Stomach (tissue), 9 donors: Measurements from ENCODE around the gene HAUS8. TPM values are rescaled to one million over a fixed set of nuclear protein-coding genes. Genes with fewer than 3 reads are reported as not detected.

Source experiments
- DNase-seq, 2 donors: peaks; one replicate each; pipeline versions ENCODE4 v3.0.0 to v3.0.0-alpha.2; 2013 to 2019
- H3K27ac ChIP-seq, 5 donors: fragments of 200-600 bp in 4 of 5; sonication (generic) in 4 of 5; one replicate each; pipeline ENCODE4 v1.5.1; 2013 to 2019; ENCODE audit warnings: mild to moderate bottlenecking in 1 of 5, moderate library complexity in 1 of 5
- H3K27me3 ChIP-seq, 3 donors: fragments of 200-600 bp; sonication (generic); one replicate each; pipeline ENCODE4 v1.5.1; 2017 to 2019; ENCODE audit warnings: mixed run types in 1 of 3
- H3K36me3 ChIP-seq, 4 donors: fragments of 200-600 bp; sonication (generic); 1 replicate in 3 of 4; 2 replicates in 1 of 4; pipeline ENCODE4 v1.5.1; 2016 to 2019
- H3K4me1 ChIP-seq, 4 donors: fragments of 200-600 bp; sonication (generic); one replicate each; pipeline ENCODE4 v1.5.1; 2016 to 2019
- H3K4me3 ChIP-seq, 4 donors: fragments of 200-600 bp; sonication (generic) in 3 of 4; one replicate each; pipeline ENCODE4 v1.5.1; 2016 to 2019; ENCODE audit warnings: mild to moderate bottlenecking in 1 of 4
- H3K9me3 ChIP-seq, 4 donors: fragments of 200-600 bp; sonication (generic); one replicate each; pipeline ENCODE4 v1.5.1; 2016 to 2019
- EP300 ChIP-seq: sonication (generic); formaldehyde crosslinking; IDR thresholded peaks from one replicate; pipeline ENCODE4 v1.6.1; 2017; ENCODE audit warnings: antibody characterized with exemption
- POLR2A ChIP-seq, 4 donors: fragments of 450-650 bp; IDR thresholded peaks; one replicate each; pipeline ENCODE4 v1.6.1; 2016; ENCODE audit warnings: antibody characterized with exemption in 4 of 4, control low read depth in 2 of 4, mild to moderate bottlenecking in 1 of 4, moderate library complexity in 1 of 4
- POLR2AphosphoS5 ChIP-seq, 3 donors: sonication (generic); formaldehyde crosslinking; IDR thresholded peaks; one replicate each; pipeline ENCODE4 v1.6.1; 2016; ENCODE audit warnings: antibody characterized with exemption in 3 of 3
- WGBS, 5 donors: extraction: QIAGEN DNeasy Blood & Tissue Kit in 3 of 5; methylation state at CpG; one replicate each; pipeline versions ENCODE4 v1.1.5 to v1.1.7; 2013 to 2018; 5-methylcytosine and 5-hydroxymethylcytosine counted together
- intact Hi-C: fragments of 100-400 bp; cut with DNase I; formaldehyde crosslinking; loops from one replicate; pipeline ENCODE4 v1.15.1; 2023; ENCODE audit warnings: low total_unique reads
- polyA plus RNA-seq, 3 donors: library from polyadenylated mRNA; stranded (reverse); fragments of 200-250 nt; gene quantifications; one replicate each; pipeline ENCODE4 v1.2.3, GENCODE V29; 2013
- total RNA-seq, 5 donors: library from RNA; depleted of rRNA; stranded (reverse); fragments of >200 nt; gene quantifications; one replicate each; pipeline versions ENCODE4 v1.1.0 to v1.2.3, GENCODE V29; 2014 to 2016
- TF ChIP-seq, protein P1 (sequence below), 7 experiments: fragments of 450-650 bp in 4 of 7; fragments of 200-600 bp in 3 of 7; sonication (generic) in 3 of 7; IDR thresholded peaks; one replicate each; pipeline ENCODE4 v1.5.1; 2016 to 2019; ENCODE audit warnings: antibody characterized with exemption in 7 of 7, control low read depth in 2 of 7, mild to moderate bottlenecking in 1 of 7
- donor health status: healthy with polysubstance abuse.
- donor health status: Bipolar disorder and iron deficiency.
- donor health status: healthy.

The HAUS8 gene
- total and polyA plus RNA-seq, 8 donors, result 0.45 to 27.2 (median 9.0) TPM

DNA sequence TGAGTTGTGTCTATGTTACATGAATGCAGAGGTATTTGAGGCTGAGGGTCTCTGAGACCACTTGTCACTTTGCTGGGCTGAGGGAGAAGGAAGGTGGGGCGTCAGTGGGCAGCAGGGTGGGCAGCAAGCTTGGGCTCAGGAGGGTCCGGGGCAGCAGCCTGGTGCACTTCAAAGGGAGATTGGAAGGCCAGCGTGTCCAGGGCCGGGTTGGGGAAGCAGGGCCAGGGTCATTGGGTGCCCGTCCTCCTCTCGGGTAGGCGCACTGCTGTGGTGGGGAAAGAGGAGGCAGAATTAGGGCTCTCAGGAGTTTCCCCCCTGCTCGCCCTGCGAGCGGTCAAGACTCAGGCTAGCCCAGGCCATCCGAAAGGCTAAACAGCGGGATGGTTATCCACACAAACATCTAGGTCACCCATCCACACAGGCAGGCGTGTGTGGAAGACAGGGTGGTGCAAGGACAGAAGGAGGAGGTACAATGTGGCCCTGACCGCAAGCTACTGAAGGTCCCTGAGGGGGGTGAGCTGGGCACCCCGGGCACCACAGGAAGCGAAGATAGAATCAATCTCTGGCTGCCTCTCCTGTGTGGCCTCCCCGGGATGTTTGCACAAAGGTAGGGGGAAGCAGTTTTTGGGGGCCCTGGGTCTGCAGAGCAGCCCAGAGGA is 38.0 kb upstream of the HAUS8 start:
- DNase-seq, result no peak
- Histone ChIP-seq H3K27ac (peak overlapping the region; percentile 28 to 72 (median 57)), H3K36me3 (peaks cover 0 to 43% (median 26%) of the 10 kb centered on the region in 4 donors), H3K9me3 (no peaks in the 10 kb centered on the region), H3K27me3 (no peaks in the 10 kb centered on the region), H3K4me1 (peaks cover 17 to 66% (median 30%) of the 10 kb centered on the region in 4 donors), H3K4me3 (no peak overlapping the region)
- intact Hi-C loops, result no loop called here
- no peak for TF ChIP-seq POLR2A (IDR thresholded peaks at IDR 0.05)
- TF ChIP-seq EP300, result no peak
- TF ChIP-seq POLR2AphosphoS5 (IDR thresholded peaks at IDR 0.05), result no peak
- TF ChIP-seq, protein P1, sequence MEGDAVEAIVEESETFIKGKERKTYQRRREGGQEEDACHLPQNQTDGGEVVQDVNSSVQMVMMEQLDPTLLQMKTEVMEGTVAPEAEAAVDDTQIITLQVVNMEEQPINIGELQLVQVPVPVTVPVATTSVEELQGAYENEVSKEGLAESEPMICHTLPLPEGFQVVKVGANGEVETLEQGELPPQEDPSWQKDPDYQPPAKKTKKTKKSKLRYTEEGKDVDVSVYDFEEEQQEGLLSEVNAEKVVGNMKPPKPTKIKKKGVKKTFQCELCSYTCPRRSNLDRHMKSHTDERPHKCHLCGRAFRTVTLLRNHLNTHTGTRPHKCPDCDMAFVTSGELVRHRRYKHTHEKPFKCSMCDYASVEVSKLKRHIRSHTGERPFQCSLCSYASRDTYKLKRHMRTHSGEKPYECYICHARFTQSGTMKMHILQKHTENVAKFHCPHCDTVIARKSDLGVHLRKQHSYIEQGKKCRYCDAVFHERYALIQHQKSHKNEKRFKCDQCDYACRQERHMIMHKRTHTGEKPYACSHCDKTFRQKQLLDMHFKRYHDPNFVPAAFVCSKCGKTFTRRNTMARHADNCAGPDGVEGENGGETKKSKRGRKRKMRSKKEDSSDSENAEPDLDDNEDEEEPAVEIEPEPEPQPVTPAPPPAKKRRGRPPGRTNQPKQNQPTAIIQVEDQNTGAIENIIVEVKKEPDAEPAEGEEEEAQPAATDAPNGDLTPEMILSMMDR (IDR thresholded peaks at IDR 0.05), result no peak
- WGBS, 5 donors, result 87 to 96% (median 90%) methylated on average over 11 to 17 of the region's 17 CpGs

- peaks cover 0 to 43% (median 26%) of the 10 kb centered on the region in 4 donors for H3K36me3 ChIP-seq
- 80 to 90% (median 88%) methylated on average over 6 to 7 of the region's 7 CpGs for WGBS, 5 donors
- H3K4me3 ChIP-seq, result no peak overlapping the region
- TF ChIP-seq EP300, result no peak
- TF ChIP-seq, protein P1 (IDR thresholded peaks at IDR 0.05), result no peak
- no peak for TF ChIP-seq POLR2A (IDR thresholded peaks at IDR 0.05)
- no peak for TF ChIP-seq POLR2AphosphoS5 (IDR thresholded peaks at IDR 0.05)
- intact Hi-C loops, result no loop called here
- H3K27ac ChIP-seq, result peak overlapping the region; percentile 8 to 72 (median 57)
- H3K27me3 ChIP-seq, result no peaks in the 10 kb centered on the region
- no peak for DNase-seq
- peaks cover 22 to 72% (median 35%) of the 10 kb centered on the region in 4 donors for H3K4me1 ChIP-seq
- no peaks in the 10 kb centered on the region for H3K9me3 ChIP-seq
Observed at GRCh38 chr19:17112700-17113099, 37.4 kb upstream of the HAUS8 start.

DNA sequence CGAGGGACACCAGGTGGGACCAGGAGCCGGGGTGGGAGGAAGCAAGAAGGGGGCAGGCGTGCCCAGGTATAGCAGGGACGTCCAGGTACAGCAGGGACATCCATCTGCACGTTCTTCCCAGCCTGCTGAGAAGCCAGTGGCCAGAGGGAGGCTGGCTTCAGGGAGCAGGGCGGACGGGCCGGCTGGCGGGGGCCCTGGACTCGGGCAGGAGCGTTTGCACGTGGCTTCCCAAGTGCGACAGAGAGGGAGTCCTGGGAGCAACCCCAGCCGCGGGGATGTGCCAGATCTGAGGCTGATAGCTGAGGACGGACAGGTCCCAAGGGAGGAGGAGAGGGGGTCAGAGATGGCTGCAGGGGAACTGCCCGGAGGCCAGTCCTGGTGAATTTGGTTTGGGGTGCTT is 37.0 kb upstream of the HAUS8 start:
- intact Hi-C loops, result no loop called here
- Histone ChIP-seq H3K4me1 (peaks cover 26 to 74% (median 40%) of the 10 kb centered on the region in 4 donors), H3K27ac (peak overlapping the region; percentile 8 to 72 (median 57)), H3K4me3 (no peak overlapping the region), H3K36me3 (peaks cover 0 to 43% (median 26%) of the 10 kb centered on the region in 4 donors), H3K27me3 (no peaks in the 10 kb centered on the region), H3K9me3 (no peaks in the 10 kb centered on the region)
- TF ChIP-seq EP300, result no peak
- TF ChIP-seq, protein P1 (IDR thresholded peaks at IDR 0.05), result no peak
- no peak for TF ChIP-seq POLR2AphosphoS5 (IDR thresholded peaks at IDR 0.05)
- TF ChIP-seq POLR2A (IDR thresholded peaks at IDR 0.05), result no peak
- no peak for DNase-seq
- 81 to 92% (median 85%) methylated on average over 16 to 17 of the region's 17 CpGs for WGBS, 5 donors

DNA sequence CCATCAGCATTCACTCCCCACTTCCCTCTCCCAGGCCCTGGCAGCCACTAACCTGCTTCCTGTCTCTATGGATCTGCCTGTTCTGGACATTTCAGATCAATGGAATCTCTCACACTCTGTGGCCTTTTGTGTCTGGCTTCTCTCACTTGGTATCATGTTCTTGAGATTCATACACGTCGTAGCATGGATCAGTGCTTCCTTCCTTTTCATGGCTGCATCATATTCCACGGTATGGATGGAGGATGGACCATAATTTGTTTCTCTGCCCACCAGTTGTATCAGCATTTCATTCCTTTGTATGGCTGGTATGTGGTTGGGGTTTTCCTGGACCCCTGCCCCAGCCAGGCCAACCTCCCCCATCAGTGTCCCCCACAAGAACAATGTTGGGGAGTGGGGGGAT is 36.5 kb upstream of the HAUS8 start:
- 77 to 95% (median 91%) methylated on average over 3 of the region's 3 CpGs for WGBS, 5 donors
- H3K27me3 ChIP-seq, result no peaks in the 10 kb centered on the region
- intact Hi-C loops, result no loop called here
- no peaks in the 10 kb centered on the region for H3K9me3 ChIP-seq
- peak overlapping the region in 2 of 5 donors; percentile 57 to 62 for H3K27ac ChIP-seq
- no peak overlapping the region for H3K4me3 ChIP-seq
- TF ChIP-seq POLR2A (IDR thresholded peaks at IDR 0.05), result no peak
- TF ChIP-seq EP300, result no peak
- no peak for TF ChIP-seq POLR2AphosphoS5 (IDR thresholded peaks at IDR 0.05)
- TF ChIP-seq, protein P1 (IDR thresholded peaks at IDR 0.05), result no peak
- peaks cover 26 to 74% (median 43%) of the 10 kb centered on the region in 4 donors for H3K4me1 ChIP-seq
- DNase-seq, result no peak
- H3K36me3 ChIP-seq, result peaks cover 0 to 43% (median 26%) of the 10 kb centered on the region in 4 donors
